T-helper 1 cell treated with Interleukin-12 subunit alpha and Interleukin-12 subunit beta and Interleukin-4 antibody, amounts not matched to agents 30 ng/mL and 1 ng/mL, for 36 hours (primary cell): ENCODE results near the gene NELFCD. TPM values are rescaled to one million over a fixed set of nuclear protein-coding genes. Genes with fewer than 3 reads are reported as not detected.
"Not testable (repeated sequence)": the region's sequence is repeated elsewhere in the genome, so short reads cannot be mapped to it uniquely, and the experiment has no call there.

ENCODE experiments used
- intact Hi-C: fragments of 100-400 bp; cut with micrococcal nuclease; formaldehyde crosslinking; loops from one replicate; pipeline ENCODE4 v1.15.1; 2024
- total RNA-seq: library from RNA; stranded (reverse); gene quantifications from 2 replicates; pipeline ENCODE4 v1.2.3, GENCODE V29; 2022

The NELFCD gene
- total RNA-seq = 73.7 and 77.7 TPM in 2 replicates

- intact Hi-C loops = loop anchor here (1.0 to 5.0 kb wide), 12 partner anchors 24 to 674 kb away; partner anchors contain the start of genes ATP5F1E, PRELID3B, STX16 and VAPB
Measured at GRCh38 chr20:58980711-58981627, at the start of gene NELFCD. Gene NELFCD, plus strand, starts transcription at chr20:58981256. Its CDS starts 54 bp downstream, at chr20:58981310.

GRCh38 chr20:58932170-58932569 lies 48.9 kb upstream of the NELFCD start:
- intact Hi-C loops = no loop called here

GRCh38 chr20:58938078-58938477 lies 43.0 kb upstream of the NELFCD start:
- intact Hi-C loops = no loop called here

- intact Hi-C loops = no loop called here
Measured at GRCh38 chr20:58938541-58938940, 42.5 kb upstream of the NELFCD start.

- intact Hi-C loops = no loop called here
Measured at GRCh38 chr20:58941471-58941870, 39.6 kb upstream of the NELFCD start.

- intact Hi-C loops = no loop called here
Measured at GRCh38 chr20:58942549-58942948, 38.5 kb upstream of the NELFCD start.

GRCh38 chr20:58944610-58945009 lies 36.4 kb upstream of the NELFCD start:
- intact Hi-C loops = no loop called here

- intact Hi-C loops = no loop called here
Measured at GRCh38 chr20:58945965-58946631, 35.0 kb upstream of the NELFCD start.

- intact Hi-C loops = not testable (repeated sequence)
Measured at GRCh38 chr20:58947797-58948388, 33.2 kb upstream of the NELFCD start.

- intact Hi-C loops = no loop called here
Measured at GRCh38 chr20:58950603-58951002, 30.5 kb upstream of the NELFCD start.

- intact Hi-C loops = no loop called here
Measured at GRCh38 chr20:58953050-58953449, 28.0 kb upstream of the NELFCD start.

- intact Hi-C loops = no loop called here
Measured at GRCh38 chr20:58956078-58956477, 25.0 kb upstream of the NELFCD start.

- intact Hi-C loops = no loop called here
Measured at GRCh38 chr20:58959652-58960051, 21.4 kb upstream of the NELFCD start.

- intact Hi-C loops = no loop called here
Measured at GRCh38 chr20:58963060-58963584, 17.9 kb upstream of the NELFCD start.

- intact Hi-C loops = not testable (repeated sequence)
Measured at GRCh38 chr20:58963922-58964321, 17.1 kb upstream of the NELFCD start.

GRCh38 chr20:58965270-58966064 lies 15.6 kb upstream of the NELFCD start:
- intact Hi-C loops = no loop called here

- intact Hi-C loops = no loop called here
Measured at GRCh38 chr20:58967652-58968429, 13.2 kb upstream of the NELFCD start.

GRCh38 chr20:58969439-58969838 lies 11.6 kb upstream of the NELFCD start:
- intact Hi-C loops = no loop called here

- intact Hi-C loops = no loop called here
Measured at GRCh38 chr20:58970146-58970545, 10.9 kb upstream of the NELFCD start.

GRCh38 chr20:58971429-58971828 lies 9.6 kb upstream of the NELFCD start:
- intact Hi-C loops = no loop called here
